ENCODE results near the gene ORM1.

- TF ChIP-seq CTCF (IDR thresholded peaks at IDR 0.05) (no peak), POLR2A (IDR thresholded peaks at IDR 0.05) (no peak)
These were observed 48.7 kb upstream of the ORM1 start for GRCh38 chr9:114274217-114274616.

Data from right lobe of liver (tissue), 4 donors.